Sigmoid colon (tissue), 7 donors: Measurements from ENCODE around the gene PRXL2B. TPM values are rescaled to one million over a fixed set of nuclear protein-coding genes. Genes with fewer than 3 reads are reported as not detected.
A peak's percentile ranks its signal among the peaks of the same experiment; 100 is the strongest.

ENCODE experiments used
- DNase-seq: peaks from one replicate; pipeline ENCODE4 v3.0.0-alpha.2; 2019
- H3K27ac ChIP-seq, 4 donors: fragments of 200-600 bp; sonication (generic); one replicate each; pipeline ENCODE4 v1.5.1; 2016 to 2019; ENCODE audit warnings: mild to moderate bottlenecking in 1 of 4
- H3K27me3 ChIP-seq, 3 donors: fragments of 200-600 bp; sonication (generic); one replicate each; pipeline ENCODE4 v1.5.1; 2019; ENCODE audit warnings: mild to moderate bottlenecking in 1 of 3
- H3K36me3 ChIP-seq, 4 donors: fragments of 200-600 bp; sonication (generic); one replicate each; pipeline ENCODE4 v1.5.1; 2016 to 2019
- H3K4me1 ChIP-seq, 4 donors: fragments of 200-600 bp; sonication (generic); one replicate each; pipeline ENCODE4 v1.5.1; 2017 to 2019
- H3K4me3 ChIP-seq, 4 donors: fragments of 200-600 bp; sonication (generic); one replicate each; pipeline ENCODE4 v1.5.1; 2017 to 2019; ENCODE audit warnings: mild to moderate bottlenecking in 2 of 4, moderate library complexity in 1 of 4
- H3K9me3 ChIP-seq, 4 donors: fragments of 200-600 bp in 3 of 4; sonication (generic) in 3 of 4; one replicate each; pipeline versions ENCODE4 v1.5.1 to v1.6.1; 2013 to 2019
- EP300 ChIP-seq, 4 donors: sonication (generic); formaldehyde crosslinking; IDR thresholded peaks; one replicate each; pipeline ENCODE4 v1.6.1; 2017; ENCODE audit warnings: antibody characterized with exemption in 4 of 4
- POLR2A ChIP-seq, 2 donors: fragments of 450-650 bp; IDR thresholded peaks; one replicate each; pipeline ENCODE4 v1.6.1; 2016; ENCODE audit warnings: antibody characterized with exemption in 2 of 2, mild to moderate bottlenecking in 2 of 2, moderate library complexity in 2 of 2
- POLR2AphosphoS5 ChIP-seq, 4 donors: sonication (generic); formaldehyde crosslinking; IDR thresholded peaks; one replicate each; pipeline ENCODE4 v1.6.1; 2017; ENCODE audit warnings: antibody characterized with exemption in 4 of 4
- WGBS, 2 donors: extraction: QIAGEN DNeasy Blood & Tissue Kit; methylation state at CpG; one replicate each; pipeline ENCODE4 v1.1.7; 2013; 5-methylcytosine and 5-hydroxymethylcytosine counted together
- intact Hi-C: fragments of 100-400 bp; cut with DNase I; formaldehyde crosslinking; loops from one replicate; pipeline ENCODE4 v1.15.1; 2023
- polyA plus RNA-seq, 3 donors: library from polyadenylated mRNA; stranded (reverse); fragments of 200-250 nt; gene quantifications; one replicate each; pipeline ENCODE4 v1.2.3, GENCODE V29; 2013
- total RNA-seq, 4 donors: library from RNA; depleted of rRNA; stranded (reverse); fragments of >200 nt; gene quantifications; one replicate each; pipeline ENCODE4 v1.1.0, GENCODE V29; 2016
- TF ChIP-seq, protein P1 (sequence below), 4 experiments: fragments of 450-650 bp in 3 of 4; fragments of 200-600 bp in 1 of 4; IDR thresholded peaks; one replicate each; pipeline ENCODE4 v1.5.1; 2016 to 2019; ENCODE audit warnings: antibody characterized with exemption in 4 of 4, mild to moderate bottlenecking in 3 of 4, moderate library complexity in 2 of 4
- donor health status: healthy with polysubstance abuse.
- donor health status: Bipolar disorder and iron deficiency.
- donor health status: healthy.

Gene PRXL2B
- total and polyA plus RNA-seq, 7 donors: 8.6 to 53.2 (median 18.2) TPM

- H3K36me3 ChIP-seq: no peaks in the 10 kb centered on the region
- 69 to 80% methylated on average over 19 of the region's 19 CpGs for WGBS, 2 donors
- peaks cover 0 to 3% (median 1%) of the 10 kb centered on the region in 4 donors for H3K9me3 ChIP-seq
- H3K4me1 ChIP-seq: no peaks in the 10 kb centered on the region
- no peak overlapping the region for H3K27ac ChIP-seq
- H3K4me3 ChIP-seq: no peak overlapping the region
- TF ChIP-seq POLR2AphosphoS5 (IDR thresholded peaks at IDR 0.05) (no peak), EP300 (IDR thresholded peaks at IDR 0.05) (no peak), POLR2A (IDR thresholded peaks at IDR 0.05) (no peak)
- TF ChIP-seq, protein P1, sequence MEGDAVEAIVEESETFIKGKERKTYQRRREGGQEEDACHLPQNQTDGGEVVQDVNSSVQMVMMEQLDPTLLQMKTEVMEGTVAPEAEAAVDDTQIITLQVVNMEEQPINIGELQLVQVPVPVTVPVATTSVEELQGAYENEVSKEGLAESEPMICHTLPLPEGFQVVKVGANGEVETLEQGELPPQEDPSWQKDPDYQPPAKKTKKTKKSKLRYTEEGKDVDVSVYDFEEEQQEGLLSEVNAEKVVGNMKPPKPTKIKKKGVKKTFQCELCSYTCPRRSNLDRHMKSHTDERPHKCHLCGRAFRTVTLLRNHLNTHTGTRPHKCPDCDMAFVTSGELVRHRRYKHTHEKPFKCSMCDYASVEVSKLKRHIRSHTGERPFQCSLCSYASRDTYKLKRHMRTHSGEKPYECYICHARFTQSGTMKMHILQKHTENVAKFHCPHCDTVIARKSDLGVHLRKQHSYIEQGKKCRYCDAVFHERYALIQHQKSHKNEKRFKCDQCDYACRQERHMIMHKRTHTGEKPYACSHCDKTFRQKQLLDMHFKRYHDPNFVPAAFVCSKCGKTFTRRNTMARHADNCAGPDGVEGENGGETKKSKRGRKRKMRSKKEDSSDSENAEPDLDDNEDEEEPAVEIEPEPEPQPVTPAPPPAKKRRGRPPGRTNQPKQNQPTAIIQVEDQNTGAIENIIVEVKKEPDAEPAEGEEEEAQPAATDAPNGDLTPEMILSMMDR (IDR thresholded peaks at IDR 0.05): no peak
- intact Hi-C loops: no loop called here
- DNase-seq: peak; percentile 57
- H3K27me3 ChIP-seq: peaks cover 0 to 27% (median 19%) of the 10 kb centered on the region in 3 donors
Observed at GRCh38 chr1:2595261-2595811, 8.8 kb downstream of the PRXL2B start.

DNA sequence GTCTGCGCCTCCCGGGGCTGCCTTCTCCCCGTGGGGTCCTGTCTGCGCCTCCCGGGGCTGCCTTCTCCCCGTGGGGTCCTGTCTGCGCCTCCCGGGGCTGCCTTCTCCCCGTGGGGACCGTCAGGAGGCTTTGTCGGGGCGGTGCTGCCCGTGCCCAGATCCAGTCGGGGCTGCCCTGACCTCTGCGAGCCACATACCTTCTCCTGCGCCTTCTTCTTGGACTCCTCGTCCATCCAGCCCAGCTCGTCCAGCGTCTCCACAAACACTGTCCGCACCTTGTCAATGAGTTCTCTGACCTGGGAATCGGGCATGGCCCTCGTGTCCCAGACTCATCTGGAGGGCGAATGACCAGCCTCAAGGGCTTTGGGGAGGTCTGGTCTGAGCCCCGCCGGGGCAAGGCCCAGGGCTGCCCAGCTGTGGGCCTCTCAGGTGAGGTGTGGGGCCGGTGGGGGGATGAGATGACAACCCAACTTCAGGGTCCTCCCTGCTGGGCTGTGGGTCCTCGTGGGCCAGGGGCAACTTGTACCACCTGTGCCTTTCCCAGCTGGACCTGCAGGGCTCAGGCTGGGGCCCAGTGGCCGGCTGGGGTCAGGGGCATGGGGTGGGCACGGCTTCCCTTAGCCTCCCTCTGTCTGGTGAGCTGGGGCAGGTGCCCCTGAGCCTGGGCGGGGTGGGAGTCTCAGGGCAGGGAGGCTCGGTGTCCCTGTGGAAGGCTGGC lies 9.4 kb downstream of the PRXL2B start:
- Histone ChIP-seq H3K36me3 (no peaks in the 10 kb centered on the region), H3K9me3 (peaks cover 0 to 6% (median 2%) of the 10 kb centered on the region in 4 donors), H3K4me1 (no peaks in the 10 kb centered on the region), H3K4me3 (no peak overlapping the region), H3K27me3 (peaks cover 0 to 27% (median 19%) of the 10 kb centered on the region in 3 donors), H3K27ac (no peak overlapping the region)
- intact Hi-C loops: no loop called here
- WGBS, 2 donors: 86 to 90% methylated on average over 31 of the region's 31 CpGs
- peak; percentile 56 for DNase-seq
- TF ChIP-seq EP300 (IDR thresholded peaks at IDR 0.05) (no peak), POLR2A (IDR thresholded peaks at IDR 0.05) (no peak), POLR2AphosphoS5 (IDR thresholded peaks at IDR 0.05) (no peak)
- TF ChIP-seq, protein P1 (IDR thresholded peaks at IDR 0.05): no peak

DNA sequence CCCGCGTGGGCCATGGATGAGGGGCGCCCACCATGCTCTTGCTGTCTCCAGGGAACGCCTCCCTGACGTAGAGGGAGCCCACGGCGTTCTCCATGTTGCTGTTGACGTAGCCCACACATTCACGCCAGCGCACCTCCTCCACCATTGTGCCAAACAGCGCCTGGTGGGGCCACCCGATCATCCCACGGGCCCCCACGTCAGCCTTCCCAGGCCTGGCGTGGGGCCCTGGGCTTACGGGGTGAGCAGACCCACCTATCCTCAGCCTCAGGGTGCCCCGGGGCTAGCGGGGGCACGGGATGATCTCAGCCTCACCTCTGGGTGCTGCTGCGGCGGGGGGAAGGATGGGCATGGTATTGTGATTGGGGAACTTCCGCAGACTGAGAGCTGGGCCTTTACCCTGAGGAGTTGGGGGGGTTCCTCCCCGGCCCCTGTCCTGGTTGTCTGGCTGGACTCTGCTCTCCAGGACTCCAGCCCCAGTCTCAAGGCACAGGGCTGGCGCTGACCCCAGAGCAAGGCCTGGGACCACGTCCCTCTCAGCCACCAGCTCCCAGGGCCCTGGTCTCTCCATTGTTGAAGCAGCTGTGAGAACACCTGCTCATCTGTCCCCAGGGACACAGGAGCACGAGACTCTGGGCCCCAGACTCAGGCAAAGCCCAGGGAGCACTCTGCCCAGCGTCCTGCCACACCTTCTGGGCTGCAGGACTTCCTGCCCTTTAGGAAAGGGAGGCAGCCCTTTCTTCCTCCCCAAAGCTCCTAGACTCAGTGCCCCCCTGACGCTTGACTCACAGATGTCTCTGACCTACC lies 10.2 kb downstream of the PRXL2B start:
- TF ChIP-seq POLR2A (IDR thresholded peaks at IDR 0.05): no peak
- no peak for TF ChIP-seq POLR2AphosphoS5 (IDR thresholded peaks at IDR 0.05)
- TF ChIP-seq, protein P1 (IDR thresholded peaks at IDR 0.05): no peak
- no peak for TF ChIP-seq EP300 (IDR thresholded peaks at IDR 0.05)
- WGBS, 2 donors: 83 to 88% methylated on average over 28 of the region's 28 CpGs
- intact Hi-C loops: no loop called here
- Histone ChIP-seq H3K4me1 (no peaks in the 10 kb centered on the region), H3K4me3 (no peak overlapping the region), H3K27me3 (peaks cover 0 to 27% (median 19%) of the 10 kb centered on the region in 3 donors), H3K27ac (no peak overlapping the region), H3K9me3 (peaks cover 0 to 9% (median 2%) of the 10 kb centered on the region in 4 donors), H3K36me3 (no peaks in the 10 kb centered on the region)
- DNase-seq: peak; percentile 57

DNA sequence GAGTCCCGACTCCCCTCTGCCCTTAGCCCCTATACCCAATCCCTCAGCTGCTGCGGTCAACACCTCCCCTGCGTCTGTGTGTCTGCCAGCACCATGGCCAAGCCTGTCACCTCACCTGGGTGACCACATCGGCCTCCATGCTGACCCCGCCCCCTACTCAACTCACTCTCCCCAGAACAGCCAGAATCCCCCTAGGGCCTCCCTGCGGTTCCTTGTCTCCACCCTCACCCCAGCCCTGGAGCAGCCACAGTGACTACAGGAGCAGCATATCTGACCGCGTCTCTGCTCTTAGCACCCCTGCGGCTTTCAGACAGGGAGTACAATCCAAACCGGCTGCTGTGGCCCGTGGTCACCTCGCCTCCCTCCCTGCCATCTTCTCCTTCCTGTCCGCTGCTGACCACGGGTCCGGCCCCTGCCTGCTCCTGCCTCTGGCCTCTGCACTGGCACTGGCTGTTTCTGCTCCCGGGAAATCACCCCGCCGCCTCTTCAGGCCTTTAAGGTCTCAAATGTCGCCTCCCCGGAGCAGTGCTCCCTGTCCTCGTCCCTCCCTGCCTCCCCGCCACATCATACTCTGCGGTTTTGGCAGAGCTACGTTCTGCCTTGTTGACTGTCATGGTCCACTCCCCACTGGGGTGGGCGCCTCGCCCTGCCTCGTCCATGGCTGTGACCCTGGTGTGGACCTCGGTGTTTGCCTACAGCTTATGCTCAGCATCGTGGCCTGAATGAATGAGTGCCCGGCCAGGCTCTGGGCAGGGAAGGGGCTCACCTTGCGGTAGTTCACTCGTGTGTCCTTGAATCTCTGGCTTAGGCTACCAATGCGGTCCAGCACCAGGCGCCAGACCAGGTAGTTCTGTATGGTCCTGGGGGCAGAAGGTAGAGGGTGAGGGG lies 11.1 kb downstream of the PRXL2B start:
- no peak overlapping the region for H3K4me3 ChIP-seq
- H3K4me1 ChIP-seq: no peaks in the 10 kb centered on the region
- H3K27ac ChIP-seq: no peak overlapping the region
- TF ChIP-seq, protein P1 (IDR thresholded peaks at IDR 0.05): no peak
- TF ChIP-seq POLR2AphosphoS5 (IDR thresholded peaks at IDR 0.05) (no peak), EP300 (IDR thresholded peaks at IDR 0.05) (no peak), POLR2A (IDR thresholded peaks at IDR 0.05) (no peak)
- H3K9me3 ChIP-seq: peaks cover 0 to 9% (median 2%) of the 10 kb centered on the region in 4 donors
- H3K36me3 ChIP-seq: no peaks in the 10 kb centered on the region
- peak; percentile 59 for DNase-seq
- peaks cover 0 to 29% (median 19%) of the 10 kb centered on the region in 3 donors for H3K27me3 ChIP-seq
- 76 to 78% methylated on average over 34 of the region's 34 CpGs for WGBS, 2 donors
- intact Hi-C loops: no loop called here
